ENCODE measurements around the gene FRMD8.

Gene FRMD8

GRCh38 chr11:65456418-65456817, 70.0 kb downstream of the FRMD8 start:
- no peak for DNase-seq (ENCODE audit: low spot score)

- DNase-seq (ENCODE audit: low spot score) = no peak
Observed at GRCh38 chr11:65459552-65459951, 73.1 kb downstream of the FRMD8 start.

All from CD4-positive, alpha-beta T cell treated with Interleukin-15 for 4 hours (primary cell).